NCI-H2196 treated with DMSO at 0.1 percent for 48 hours (cell line): ENCODE results near the gene METTL22.

Experiments used
- DNase-seq: peaks from one replicate; lab custom pipeline; 2025; ENCODE audit not compliant: unreplicated experiment; lab: John Stamatoyannopoulos, UW

The METTL22 gene

GRCh38 chr16:8686879-8687278 is 65.4 kb downstream of the METTL22 start:
- DNase-seq, result no peak

- no peak for DNase-seq
These were observed 68.2 kb downstream of the METTL22 start for GRCh38 chr16:8689686-8690085.

- DNase-seq, result no peak
These were observed 70.2 kb downstream of the METTL22 start for GRCh38 chr16:8691728-8692127.

GRCh38 chr16:8694795-8695728 is 73.6 kb downstream of the METTL22 start:
- no peak for DNase-seq

- DNase-seq, result no peak
These were observed 75.4 kb downstream of the METTL22 start for GRCh38 chr16:8696880-8697279.

- no peak for DNase-seq
These were observed 76.5 kb downstream of the METTL22 start for GRCh38 chr16:8697965-8698364.
